Prostate gland (tissue), 2 donors: ENCODE data around the gene ELOVL2. TPM values are rescaled to one million over a fixed set of nuclear protein-coding genes. Genes with fewer than 3 reads are reported as not detected.

Experiments used
- DNase-seq: peaks from one replicate; pipeline ENCODE4 v3.0.0-alpha.2; 2019; ENCODE audit warnings: low spot score
- H3K27ac ChIP-seq, 2 donors: fragments of 200-600 bp; sonication (generic); 2 replicates each; pipeline ENCODE4 v1.5.1; 2017 to 2019
- H3K27me3 ChIP-seq: fragments of 200-600 bp; sonication (generic); replicated peaks from 2 replicates; pipeline ENCODE4 v1.5.1; 2019; ENCODE audit not compliant: insufficient read depth
- H3K36me3 ChIP-seq, 2 donors: fragments of 200-600 bp; sonication (generic); 1 replicate in 1 of 2; 2 replicates in 1 of 2; pipeline versions ENCODE4 v1.5.1 to v1.8.1; 2017 to 2019
- H3K4me1 ChIP-seq: fragments of 200-600 bp; sonication (generic); replicated peaks from 2 replicates; pipeline ENCODE4 v1.5.1; 2019
- H3K4me3 ChIP-seq, 2 donors: fragments of 200-600 bp; sonication (generic); 2 replicates each; pipeline ENCODE4 v1.5.1; 2017 to 2019
- H3K9me3 ChIP-seq: fragments of 200-600 bp; sonication (generic); 2 replicates; pipeline ENCODE4 v1.5.1; 2017
- POLR2A ChIP-seq: fragments of 450-650 bp; IDR thresholded peaks from one replicate; pipeline ENCODE4 v1.6.1; 2016; ENCODE audit warnings: antibody characterized with exemption, mild to moderate bottlenecking
- POLR2AphosphoS5 ChIP-seq: sonication (generic); formaldehyde crosslinking; IDR thresholded peaks from one replicate; pipeline ENCODE4 v1.6.1; 2017; ENCODE audit warnings: antibody characterized with exemption
- WGBS: methylation state at CpG from one replicate; pipeline ENCODE4 v1.1.5; 2018; 5-methylcytosine and 5-hydroxymethylcytosine counted together
- intact Hi-C: fragments of 100-400 bp; cut with DNase I; formaldehyde crosslinking; loops from one replicate; pipeline ENCODE4 v1.14.2; 2022
- total RNA-seq, 2 donors: library from RNA; depleted of rRNA; stranded (reverse); fragments of >200 nt; gene quantifications; one replicate each; pipeline ENCODE4 v1.1.0, GENCODE V29; 2016
- TF ChIP-seq, protein P1 (sequence below), 4 experiments: fragments of 200-600 bp in 2 of 4; fragments of 450-650 bp in 2 of 4; sonication (generic) in 2 of 4; IDR thresholded peaks; 1 replicate in 3 of 4; 2 replicates in 1 of 4; pipeline ENCODE4 v1.5.1; 2016 to 2019; ENCODE audit warnings: antibody characterized with exemption in 4 of 4, mild to moderate bottlenecking in 2 of 4, moderate library complexity in 2 of 4

Gene ELOVL2
- total RNA-seq, 2 donors from 2014 or later: 15.5 to 17.9 TPM

DNA sequence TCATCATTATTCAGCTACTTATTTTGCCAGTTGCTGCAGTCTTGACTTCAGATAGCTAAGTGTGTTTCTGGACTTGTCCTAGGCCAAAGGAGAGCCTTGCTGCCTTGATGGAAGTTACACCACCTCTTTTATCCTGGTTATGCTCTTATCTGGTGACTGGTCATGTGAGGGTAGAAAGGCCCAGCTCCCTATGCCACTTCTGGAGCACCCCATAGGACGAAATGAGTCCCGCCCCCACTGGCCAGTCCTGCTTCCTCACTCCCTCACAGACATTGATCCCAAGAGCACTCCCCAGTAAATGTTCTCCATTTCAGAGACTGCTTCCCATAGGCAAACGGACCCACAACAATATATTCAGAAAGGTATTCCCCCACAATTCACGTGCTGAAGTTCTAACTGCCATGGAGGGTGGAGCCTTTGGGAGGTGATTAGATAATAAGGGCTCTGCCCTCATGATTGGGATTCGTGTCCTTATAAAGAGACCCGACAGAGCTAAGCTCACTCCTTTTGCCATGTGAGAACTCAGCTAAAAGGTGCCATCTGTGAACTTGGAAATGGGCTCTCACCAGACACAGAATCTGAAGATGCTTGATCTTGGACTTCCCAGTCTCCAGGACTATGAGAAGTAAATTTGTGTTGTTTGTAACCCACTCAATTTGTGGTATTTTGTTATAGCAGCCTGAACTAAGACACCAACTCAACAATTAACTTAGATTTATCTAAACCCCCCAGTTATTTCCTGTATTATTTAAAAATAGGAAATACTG is 21.5 kb upstream of the ELOVL2 start:
- no peak for DNase-seq
- intact Hi-C loops: no loop called here
- no peak overlapping the region for H3K27ac ChIP-seq
- H3K36me3 ChIP-seq: no peaks in the 10 kb centered on the region
- H3K27me3 ChIP-seq: no peaks in the 10 kb centered on the region
- no peak overlapping the region for H3K4me3 ChIP-seq
- no peaks in the 10 kb centered on the region for H3K4me1 ChIP-seq
- H3K9me3 ChIP-seq: no peaks in the 10 kb centered on the region
- TF ChIP-seq POLR2A: no peak
- TF ChIP-seq, protein P1, sequence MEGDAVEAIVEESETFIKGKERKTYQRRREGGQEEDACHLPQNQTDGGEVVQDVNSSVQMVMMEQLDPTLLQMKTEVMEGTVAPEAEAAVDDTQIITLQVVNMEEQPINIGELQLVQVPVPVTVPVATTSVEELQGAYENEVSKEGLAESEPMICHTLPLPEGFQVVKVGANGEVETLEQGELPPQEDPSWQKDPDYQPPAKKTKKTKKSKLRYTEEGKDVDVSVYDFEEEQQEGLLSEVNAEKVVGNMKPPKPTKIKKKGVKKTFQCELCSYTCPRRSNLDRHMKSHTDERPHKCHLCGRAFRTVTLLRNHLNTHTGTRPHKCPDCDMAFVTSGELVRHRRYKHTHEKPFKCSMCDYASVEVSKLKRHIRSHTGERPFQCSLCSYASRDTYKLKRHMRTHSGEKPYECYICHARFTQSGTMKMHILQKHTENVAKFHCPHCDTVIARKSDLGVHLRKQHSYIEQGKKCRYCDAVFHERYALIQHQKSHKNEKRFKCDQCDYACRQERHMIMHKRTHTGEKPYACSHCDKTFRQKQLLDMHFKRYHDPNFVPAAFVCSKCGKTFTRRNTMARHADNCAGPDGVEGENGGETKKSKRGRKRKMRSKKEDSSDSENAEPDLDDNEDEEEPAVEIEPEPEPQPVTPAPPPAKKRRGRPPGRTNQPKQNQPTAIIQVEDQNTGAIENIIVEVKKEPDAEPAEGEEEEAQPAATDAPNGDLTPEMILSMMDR (IDR thresholded peaks at IDR 0.05): no peak
- TF ChIP-seq POLR2AphosphoS5: no peak
- 89% methylated on average over 6 of the region's 6 CpGs for WGBS

DNA sequence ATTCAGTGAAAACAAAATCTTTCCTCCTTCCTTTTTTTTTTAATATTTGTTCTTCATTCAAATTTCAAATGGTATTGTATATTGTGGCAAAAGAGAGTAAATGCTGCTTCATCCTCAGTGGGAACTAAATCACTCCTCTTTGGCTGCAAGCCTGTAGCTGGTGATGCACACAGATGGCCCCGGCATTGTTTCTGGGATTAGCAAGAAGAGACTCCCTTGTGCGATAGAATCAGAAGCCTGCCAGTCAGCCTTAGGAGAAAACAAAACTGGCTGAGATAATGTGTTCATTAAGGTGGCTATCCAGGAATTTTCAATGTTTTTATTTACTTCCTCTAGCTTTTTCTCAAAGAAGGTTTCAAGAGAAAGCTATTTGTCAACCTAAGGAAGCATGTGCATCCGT is 20.7 kb upstream of the ELOVL2 start:
- WGBS: 58% methylated on average over 3 of the region's 3 CpGs

DNA sequence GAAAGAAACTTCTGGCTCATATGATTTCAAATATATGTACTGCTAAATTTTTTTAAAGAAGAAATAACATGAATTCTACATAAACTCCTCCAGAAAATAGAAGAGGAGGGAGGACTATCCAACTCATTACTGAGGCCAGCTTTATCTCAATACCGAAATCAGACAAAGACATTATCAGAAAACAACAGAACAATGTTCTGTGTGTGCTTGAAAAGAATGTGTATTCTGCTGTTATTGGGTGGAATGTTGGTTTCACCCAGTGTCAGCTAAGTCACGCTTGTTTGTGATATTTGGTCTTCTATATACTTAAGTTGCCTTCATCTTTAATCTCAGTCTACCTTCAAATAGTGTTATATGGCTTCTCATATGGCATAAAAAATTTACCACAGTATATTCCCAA is 18.6 kb upstream of the ELOVL2 start:
- H3K9me3 ChIP-seq: no peaks in the 10 kb centered on the region
- TF ChIP-seq POLR2AphosphoS5: no peak
- TF ChIP-seq, protein P1 (IDR thresholded peaks at IDR 0.05): no peak
- no peak for TF ChIP-seq POLR2A
- intact Hi-C loops: no loop called here
- H3K27me3 ChIP-seq: no peaks in the 10 kb centered on the region
- H3K4me1 ChIP-seq: no peaks in the 10 kb centered on the region
- no peak overlapping the region for H3K27ac ChIP-seq
- WGBS: 68% methylated on average over 2 of the region's 2 CpGs
- H3K36me3 ChIP-seq: no peaks in the 10 kb centered on the region
- no peak overlapping the region for H3K4me3 ChIP-seq
- DNase-seq: no peak

More for the DNA sequence above, 20.7 kb upstream of the ELOVL2 start:
- H3K27me3 ChIP-seq: no peaks in the 10 kb centered on the region
- intact Hi-C loops: no loop called here
- no peaks in the 10 kb centered on the region for H3K9me3 ChIP-seq
- H3K36me3 ChIP-seq: no peaks in the 10 kb centered on the region
- H3K4me3 ChIP-seq: no peak overlapping the region
- no peak overlapping the region for H3K27ac ChIP-seq
- no peak for DNase-seq
- no peaks in the 10 kb centered on the region for H3K4me1 ChIP-seq
- no peak for TF ChIP-seq POLR2A
- TF ChIP-seq POLR2AphosphoS5: no peak

DNA sequence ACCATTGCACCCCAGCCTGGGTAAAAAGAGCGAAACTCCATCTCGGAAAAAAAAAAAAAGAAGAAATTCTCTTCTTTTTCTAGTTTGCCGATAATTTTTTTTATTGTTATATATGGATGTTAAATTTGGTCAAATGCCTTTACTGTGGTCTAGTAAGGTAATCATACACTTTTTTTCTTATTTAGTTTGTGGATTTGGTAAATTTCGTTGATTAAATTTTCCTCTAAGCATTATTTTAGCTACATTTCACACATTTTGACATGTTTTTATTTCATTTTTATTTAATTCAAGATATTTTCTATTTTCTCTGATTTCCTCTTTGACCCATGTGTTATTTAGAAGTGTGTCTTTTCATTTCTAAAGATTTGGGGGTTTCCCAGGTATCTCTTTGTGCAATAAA is 18.0 kb upstream of the ELOVL2 start:
- intact Hi-C loops: no loop called here
- no peak overlapping the region for H3K4me3 ChIP-seq
- no peaks in the 10 kb centered on the region for H3K4me1 ChIP-seq
- no peaks in the 10 kb centered on the region for H3K9me3 ChIP-seq
- no peaks in the 10 kb centered on the region for H3K27me3 ChIP-seq
- no peak overlapping the region for H3K27ac ChIP-seq
- TF ChIP-seq POLR2A: no peak
- TF ChIP-seq, protein P1 (IDR thresholded peaks at IDR 0.05): no peak
- TF ChIP-seq POLR2AphosphoS5: no peak
- 98% methylated on average over 4 of the region's 4 CpGs for WGBS
- no peak for DNase-seq
- H3K36me3 ChIP-seq: no peaks in the 10 kb centered on the region

DNA sequence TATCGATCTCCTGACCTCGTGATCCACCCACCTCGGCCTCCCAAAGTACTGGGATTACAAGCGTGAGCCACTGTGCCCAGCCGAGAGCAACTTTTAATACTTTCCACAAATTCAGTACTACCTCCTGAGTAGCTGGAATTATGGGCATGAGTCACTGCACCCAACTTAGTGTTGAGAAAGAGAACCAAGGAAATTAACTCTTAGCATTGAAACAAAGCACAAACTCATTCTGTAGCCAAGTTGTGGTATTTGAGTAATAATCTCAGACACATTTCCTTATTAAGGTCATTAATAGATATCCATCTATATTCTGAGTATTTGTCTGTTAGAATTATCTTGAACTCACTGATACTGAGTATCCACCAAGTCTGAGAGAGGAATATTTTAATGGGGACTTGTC is 14.3 kb upstream of the ELOVL2 start:
- H3K4me3 ChIP-seq: no peak overlapping the region
- TF ChIP-seq, protein P1 (IDR thresholded peaks at IDR 0.05): no peak
- H3K9me3 ChIP-seq: no peaks in the 10 kb centered on the region
- H3K4me1 ChIP-seq: no peaks in the 10 kb centered on the region
- H3K27ac ChIP-seq: no peak overlapping the region
- WGBS: 95% methylated on average over 5 of the region's 5 CpGs
- H3K36me3 ChIP-seq: no peaks in the 10 kb centered on the region
- no peaks in the 10 kb centered on the region for H3K27me3 ChIP-seq
- intact Hi-C loops: no loop called here
- no peak for DNase-seq
